Gastrocnemius medialis (tissue), 4 donors: ENCODE results near the gene CALCA.

Experiments used
- POLR2A ChIP-seq, 2 donors: fragments of 450-650 bp; IDR thresholded peaks; one replicate each; pipeline ENCODE4 v1.6.1; 2017; ENCODE audit warnings: antibody characterized with exemption in 2 of 2, mild to moderate bottlenecking in 2 of 2, moderate library complexity in 2 of 2
- TF ChIP-seq, protein P1 (sequence below), 5 experiments: fragments of 450-650 bp in 3 of 5; fragments of 200-600 bp in 2 of 5; sonication (generic) in 2 of 5; IDR thresholded peaks in 4 of 5; conservative IDR thresholded peaks in 1 of 5; 1 replicate in 4 of 5; 2 replicates in 1 of 5; pipeline ENCODE4 v1.5.1; 2016 to 2019; ENCODE audit warnings: antibody characterized with exemption in 5 of 5, mild to moderate bottlenecking in 3 of 5, moderate library complexity in 3 of 5

DNA sequence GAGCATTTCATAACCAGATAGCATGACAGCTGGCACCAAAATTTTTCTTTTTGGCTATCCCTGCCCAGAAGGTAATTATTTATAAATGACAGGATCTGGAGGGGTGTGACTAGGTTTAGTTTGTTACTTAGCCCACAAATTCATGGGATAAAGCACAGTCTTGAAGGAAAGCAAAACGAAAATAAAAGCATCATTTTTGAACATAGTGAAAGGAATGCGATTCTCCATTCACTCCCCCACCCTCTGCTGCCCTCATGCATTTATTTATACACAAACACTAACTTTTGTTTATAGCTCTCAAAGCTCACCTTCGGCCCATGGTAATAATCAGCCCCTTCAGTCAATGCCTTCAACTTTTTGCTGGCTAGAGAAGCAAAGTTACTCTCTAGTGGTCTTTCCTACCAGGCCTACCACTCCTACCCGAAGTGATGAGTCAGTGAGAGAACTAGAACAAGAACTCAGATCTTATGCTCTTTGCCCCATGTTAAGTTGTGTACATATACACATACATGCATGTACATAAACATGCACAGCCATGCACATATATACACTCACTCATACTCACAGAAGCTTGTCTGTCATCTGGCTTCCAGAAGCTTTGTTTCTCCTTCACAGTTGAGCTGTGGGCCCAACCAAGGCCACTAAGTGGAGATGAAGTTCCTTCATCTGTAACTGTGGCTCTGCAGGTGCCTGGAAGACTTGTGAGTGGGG lies 22.6 kb downstream of the CALCA start:
- TF ChIP-seq POLR2A (IDR thresholded peaks at IDR 0.05), result no peak
- TF ChIP-seq, protein P1, sequence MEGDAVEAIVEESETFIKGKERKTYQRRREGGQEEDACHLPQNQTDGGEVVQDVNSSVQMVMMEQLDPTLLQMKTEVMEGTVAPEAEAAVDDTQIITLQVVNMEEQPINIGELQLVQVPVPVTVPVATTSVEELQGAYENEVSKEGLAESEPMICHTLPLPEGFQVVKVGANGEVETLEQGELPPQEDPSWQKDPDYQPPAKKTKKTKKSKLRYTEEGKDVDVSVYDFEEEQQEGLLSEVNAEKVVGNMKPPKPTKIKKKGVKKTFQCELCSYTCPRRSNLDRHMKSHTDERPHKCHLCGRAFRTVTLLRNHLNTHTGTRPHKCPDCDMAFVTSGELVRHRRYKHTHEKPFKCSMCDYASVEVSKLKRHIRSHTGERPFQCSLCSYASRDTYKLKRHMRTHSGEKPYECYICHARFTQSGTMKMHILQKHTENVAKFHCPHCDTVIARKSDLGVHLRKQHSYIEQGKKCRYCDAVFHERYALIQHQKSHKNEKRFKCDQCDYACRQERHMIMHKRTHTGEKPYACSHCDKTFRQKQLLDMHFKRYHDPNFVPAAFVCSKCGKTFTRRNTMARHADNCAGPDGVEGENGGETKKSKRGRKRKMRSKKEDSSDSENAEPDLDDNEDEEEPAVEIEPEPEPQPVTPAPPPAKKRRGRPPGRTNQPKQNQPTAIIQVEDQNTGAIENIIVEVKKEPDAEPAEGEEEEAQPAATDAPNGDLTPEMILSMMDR (IDR thresholded peaks at IDR 0.05 in 4 of 5, conservative IDR thresholded peaks at IDR 0.05 in 1 of 5), result no peak
